ENCODE results near the gene CAPN5. TPM values are rescaled to one million over a fixed set of nuclear protein-coding genes. Genes with fewer than 3 reads are reported as not detected.

Gene CAPN5
- total and polyA plus RNA-seq, 2 of the 8 experiments (the other 6 are each of a cell fraction or from before 2014, with no cell fraction given), result 21.5 to 22.4 TPM

DNA sequence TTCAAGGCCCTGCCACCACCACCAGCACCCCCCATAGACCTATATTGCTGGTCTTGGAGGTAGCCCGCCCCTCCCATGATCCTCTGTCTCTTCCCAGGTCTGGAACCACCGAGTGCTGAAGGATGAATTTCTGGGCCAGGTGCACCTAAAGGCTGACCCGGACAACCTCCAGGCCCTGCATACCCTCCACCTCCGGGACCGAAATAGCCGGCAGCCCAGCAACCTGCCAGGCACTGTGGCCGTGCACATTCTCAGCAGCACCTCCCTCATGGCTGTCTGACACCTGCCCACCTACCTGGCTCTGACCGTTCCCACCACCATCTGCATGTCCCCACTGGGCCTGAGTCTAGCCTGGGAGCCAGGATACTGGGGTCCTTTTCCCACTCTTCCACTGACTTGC lies 56.8 kb downstream of the CAPN5 start:
- Histone ChIP-seq H3K4me1 (replicated peaks in 1 of 4; ENCODE audit: control insufficient read depth in 3 of 4, insufficient read depth in 4 of 4, low read length in 3 of 4) (peaks cover 4 to 15% (median 9%) of the 10 kb centered on the region in 4 experiments), H3K4me2 (ENCODE audit: insufficient read depth in 1 of 2, low read depth in 2 of 2, low read length in 2 of 2) (no peak overlapping the region), H3K23ac (ENCODE audit: insufficient read length) (no peak overlapping the region), H3K9ac (replicated peaks in 1 of 4; ENCODE audit: extremely low read depth in 1 of 4, low read depth in 3 of 4, low read length in 3 of 4) (no peak overlapping the region), H4K5ac (ENCODE audit: insufficient read length, low read depth, low read length) (no peak overlapping the region), H3K56ac (replicated peaks; ENCODE audit: insufficient read length, low read depth, low read length) (no peak overlapping the region), H3K14ac (ENCODE audit: insufficient read length) (no peak overlapping the region), H2AFZ (ENCODE audit: low read length) (no peak overlapping the region), H2BK20ac (ENCODE audit: low read length) (no peak overlapping the region), H4K20me1 (replicated peaks in 1 of 2; ENCODE audit: control insufficient read depth in 1 of 2, insufficient read depth in 2 of 2, low read length in 2 of 2) (no peaks in the 10 kb centered on the region), H3K36me3 (ENCODE audit: control insufficient read depth in 2 of 4, insufficient read depth in 4 of 4, low read length in 3 of 4) (no peaks in the 10 kb centered on the region; a peak in 1 of 8 replicates), H4K8ac (ENCODE audit: extremely low read depth, insufficient read depth, low read length) (no peak overlapping the region), H3K79me1 (ENCODE audit: low read depth, low read length) (no peaks in the 10 kb centered on the region), H3K9me3 (ENCODE audit: insufficient read depth in 2 of 2, low read depth in 1 of 2, low read length in 1 of 2) (no peaks in the 10 kb centered on the region), H3K23me2 (ENCODE audit: low read depth, low read length) (0 out of 2 replicates have a peak, but pooled peaks cover 6% of the 10 kb centered on the region), H2AK5ac (ENCODE audit: low read depth, low read length) (no peak overlapping the region), H3K4me3 (ENCODE audit: extremely low read depth in 1 of 4, insufficient read depth in 2 of 4, low read depth in 3 of 4, low read length in 4 of 4) (no peak overlapping the region), H2BK5ac (ENCODE audit: low read depth, low read length) (no peak overlapping the region), H3K27me3 (replicated peaks in 1 of 4; ENCODE audit: control insufficient read depth in 3 of 4, extremely low read depth in 1 of 4, insufficient read depth in 3 of 4, low read length in 3 of 4) (0 out of 7 replicates have a peak, but pooled peaks cover 0 to 2% (median 0%) of the 10 kb centered on the region in 4 experiments), H3K27ac (ENCODE audit: low read depth, low read length) (no peak overlapping the region), H2BK120ac (replicated peaks; ENCODE audit: low read depth, low read length) (no peak overlapping the region), H2BK12ac (ENCODE audit: low read depth, low read length) (no peak overlapping the region), H3K18ac (ENCODE audit: extremely low read depth, low read length) (no peak overlapping the region), H2BK15ac (ENCODE audit: low read length) (no peak overlapping the region), H3K79me2 (ENCODE audit: control insufficient read depth in 1 of 2, insufficient read depth in 2 of 2, low read length in 2 of 2) (no peaks in the 10 kb centered on the region), H3K4ac (replicated peaks; ENCODE audit: insufficient read length, low read depth, low read length) (no peak overlapping the region), H4K91ac (replicated peaks; ENCODE audit: insufficient read length, low read length) (no peak overlapping the region)
- ChIA-PET CTCF (ENCODE audit: partially characterized antibody) (interaction anchor here (0.5 to 13.9 kb wide), 5 partner anchors 8 to 462 kb away, joined by 3 to 170 read pairs (median 13); no protein-coding TSS in a partner anchor), POLR2A (ENCODE audit: partially characterized antibody) (interaction anchor here (1.3 kb wide), 1 partner anchor 10 kb away, joined by 3 read pairs; no protein-coding TSS in a partner anchor)
- 91% methylated on average over 6 of the region's 8 CpGs; no CpG with 5 or more reads in 1 of the 2 experiments for WGBS, 2 experiments (ENCODE audit: extremely low coverage in 1 of 2, insufficient coverage in 1 of 2, insufficient read length in 1 of 2, insufficient replicate concordance in 2 of 2, low coverage in 1 of 2, low lambda C conversion rate in 2 of 2, missing lambda C conversion rate in 1 of 2)
- DNase-seq (ENCODE audit: low read depth in 1 of 2, low spot score in 2 of 2) (no peak), FAIRE-seq (no peak)
- TF ChIP-seq HDAC6 (IDR thresholded peaks at IDR 0.05; ENCODE audit: low read depth, low read length) (no peak), FOSL1 (IDR thresholded peaks at IDR 0.05; ENCODE audit: insufficient read depth, low read depth, low read length) (no peak), BRCA1 (IDR thresholded peaks at IDR 0.05; ENCODE audit: low read depth, low read length) (no peak), CHD2 (IDR thresholded peaks at IDR 0.05; ENCODE audit: low read length) (no peak), SRF (IDR thresholded peaks at IDR 0.05; ENCODE audit: low read depth, low read length) (no peak), SIRT6 (IDR thresholded peaks at IDR 0.05; ENCODE audit: low read length) (no peak)
- TF ChIP-seq, protein P1, sequence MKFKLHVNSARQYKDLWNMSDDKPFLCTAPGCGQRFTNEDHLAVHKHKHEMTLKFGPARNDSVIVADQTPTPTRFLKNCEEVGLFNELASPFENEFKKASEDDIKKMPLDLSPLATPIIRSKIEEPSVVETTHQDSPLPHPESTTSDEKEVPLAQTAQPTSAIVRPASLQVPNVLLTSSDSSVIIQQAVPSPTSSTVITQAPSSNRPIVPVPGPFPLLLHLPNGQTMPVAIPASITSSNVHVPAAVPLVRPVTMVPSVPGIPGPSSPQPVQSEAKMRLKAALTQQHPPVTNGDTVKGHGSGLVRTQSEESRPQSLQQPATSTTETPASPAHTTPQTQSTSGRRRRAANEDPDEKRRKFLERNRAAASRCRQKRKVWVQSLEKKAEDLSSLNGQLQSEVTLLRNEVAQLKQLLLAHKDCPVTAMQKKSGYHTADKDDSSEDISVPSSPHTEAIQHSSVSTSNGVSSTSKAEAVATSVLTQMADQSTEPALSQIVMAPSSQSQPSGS (IDR thresholded peaks at IDR 0.05; ENCODE audit: low read length), result no peak
